Ecto neural progenitor cell (in vitro differentiated cells): ENCODE measurements around the gene LRRC25.

Experiments used
- DNase-seq: peaks from one replicate; pipeline ENCODE4 v3.0.0-alpha.2; 2018; ENCODE audit warnings: low spot score

The LRRC25 gene

GRCh38 chr19:18435842-18436670, 38.6 kb upstream of the LRRC25 start:
- no peak for DNase-seq

GRCh38 chr19:18435178-18435841, 37.9 kb upstream of the LRRC25 start:
- DNase-seq: no peak

GRCh38 chr19:18434411-18435175, 37.2 kb upstream of the LRRC25 start:
- no peak for DNase-seq

GRCh38 chr19:18433735-18434398, 36.4 kb upstream of the LRRC25 start:
- DNase-seq: peak; percentile 76

GRCh38 chr19:18433015-18433691, 35.7 kb upstream of the LRRC25 start:
- DNase-seq: peak; percentile 67

- no peak for DNase-seq
These were observed 35.0 kb upstream of the LRRC25 start for GRCh38 chr19:18432275-18433014.

GRCh38 chr19:18431351-18432197, 34.2 kb upstream of the LRRC25 start:
- DNase-seq: no peak

- no peak for DNase-seq
These were observed 33.2 kb upstream of the LRRC25 start for GRCh38 chr19:18430417-18431144.

GRCh38 chr19:18429717-18430416, 32.4 kb upstream of the LRRC25 start:
- DNase-seq: no peak

GRCh38 chr19:18428787-18429674, 31.6 kb upstream of the LRRC25 start:
- DNase-seq: peak; percentile 97

- peak; percentile 64 for DNase-seq
These were observed 30.9 kb upstream of the LRRC25 start for GRCh38 chr19:18428173-18428786.

GRCh38 chr19:18427743-18428113, 30.3 kb upstream of the LRRC25 start:
- DNase-seq: no peak

- DNase-seq: no peak
These were observed 29.8 kb upstream of the LRRC25 start for GRCh38 chr19:18427080-18427742.

- no peak for DNase-seq
These were observed 29.0 kb upstream of the LRRC25 start for GRCh38 chr19:18426416-18426767.

GRCh38 chr19:18425515-18426415, 28.3 kb upstream of the LRRC25 start:
- DNase-seq: no peak
